NCI-H345 (cell line): ENCODE measurements around the gene P4HA2.
"Not testable (repeated sequence)": the region's sequence is repeated elsewhere in the genome, so short reads cannot be mapped to it uniquely, and the experiment has no call there.

Source experiments
- DNase-seq: peaks from one replicate; lab custom pipeline; 2025; lab: John Stamatoyannopoulos, UW

Gene P4HA2

DNA sequence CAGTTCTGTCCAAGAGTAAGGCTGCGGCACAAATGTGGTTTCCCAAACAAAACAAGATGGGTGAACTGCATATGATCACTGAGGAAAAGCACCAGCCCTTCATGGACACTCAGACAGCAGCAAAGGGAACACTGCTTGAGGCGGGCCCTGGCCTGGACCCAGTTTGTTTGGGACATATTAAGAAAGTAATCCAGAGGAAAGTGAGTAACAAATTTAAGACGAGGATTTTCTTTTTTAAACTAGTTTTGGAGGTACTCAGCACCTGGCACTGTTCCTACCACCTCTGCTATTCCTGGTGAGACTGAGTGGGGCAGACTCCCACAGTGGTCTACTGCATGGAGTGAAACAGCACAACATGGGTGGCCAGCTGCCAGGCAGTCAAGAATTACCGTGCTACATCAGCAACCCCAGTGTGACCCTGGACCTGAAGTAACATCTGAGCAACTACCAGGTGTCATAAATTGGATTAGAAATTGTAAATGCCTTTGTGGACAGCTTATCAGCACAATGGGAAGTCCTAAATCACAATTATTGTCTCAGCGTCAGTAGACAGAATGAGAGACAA is 28.5 kb downstream of the P4HA2 start:
- DNase-seq, result no peak

- no peak for DNase-seq
Observed at GRCh38 chr5:132198571-132198970, 29.1 kb downstream of the P4HA2 start.

DNA sequence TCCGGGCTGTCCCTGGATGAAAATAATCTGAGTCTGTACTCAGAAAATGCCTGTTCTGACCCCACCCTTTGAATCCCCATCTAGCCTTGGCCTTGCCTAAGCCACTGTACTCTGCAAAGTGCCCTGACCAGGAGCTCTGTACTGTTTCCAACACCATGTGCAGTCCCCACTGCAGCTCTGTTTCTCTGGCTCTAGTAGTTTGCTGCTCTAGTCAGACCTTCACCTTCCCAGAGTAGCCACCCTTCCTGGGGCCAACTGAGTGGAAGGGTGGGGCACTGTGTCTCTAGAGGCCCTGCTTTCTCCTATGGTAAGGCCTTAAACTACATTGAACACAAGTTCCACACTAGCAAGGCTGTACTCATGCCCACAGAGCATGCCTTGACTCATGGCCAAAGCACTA is 31.9 kb downstream of the P4HA2 start:
- no peak for DNase-seq

DNA sequence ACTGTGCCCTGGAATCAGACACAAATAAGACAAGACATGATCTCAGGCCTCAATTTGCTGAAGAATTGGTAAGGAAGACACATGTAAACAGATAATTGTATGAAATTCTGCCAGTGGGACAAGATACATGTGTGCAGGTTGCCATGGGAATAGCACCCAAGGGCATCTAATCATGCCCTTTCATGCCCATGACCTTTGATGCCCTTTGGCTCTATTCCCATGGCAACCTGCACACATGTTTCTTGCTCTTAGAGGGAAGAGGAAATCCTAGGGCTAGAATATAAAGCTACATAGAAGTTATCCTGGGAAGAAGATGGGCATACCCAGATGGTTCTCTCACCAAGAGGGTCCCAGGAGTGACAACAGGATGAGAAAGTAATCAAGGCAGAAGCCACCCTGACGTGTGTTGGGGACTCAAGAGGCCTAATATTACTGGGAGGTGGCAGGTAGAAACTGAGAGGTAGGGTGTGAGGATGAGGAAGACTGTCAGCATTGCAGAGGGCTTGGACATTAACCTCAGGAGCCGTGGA is 34.4 kb downstream of the P4HA2 start:
- DNase-seq, result no peak

DNA sequence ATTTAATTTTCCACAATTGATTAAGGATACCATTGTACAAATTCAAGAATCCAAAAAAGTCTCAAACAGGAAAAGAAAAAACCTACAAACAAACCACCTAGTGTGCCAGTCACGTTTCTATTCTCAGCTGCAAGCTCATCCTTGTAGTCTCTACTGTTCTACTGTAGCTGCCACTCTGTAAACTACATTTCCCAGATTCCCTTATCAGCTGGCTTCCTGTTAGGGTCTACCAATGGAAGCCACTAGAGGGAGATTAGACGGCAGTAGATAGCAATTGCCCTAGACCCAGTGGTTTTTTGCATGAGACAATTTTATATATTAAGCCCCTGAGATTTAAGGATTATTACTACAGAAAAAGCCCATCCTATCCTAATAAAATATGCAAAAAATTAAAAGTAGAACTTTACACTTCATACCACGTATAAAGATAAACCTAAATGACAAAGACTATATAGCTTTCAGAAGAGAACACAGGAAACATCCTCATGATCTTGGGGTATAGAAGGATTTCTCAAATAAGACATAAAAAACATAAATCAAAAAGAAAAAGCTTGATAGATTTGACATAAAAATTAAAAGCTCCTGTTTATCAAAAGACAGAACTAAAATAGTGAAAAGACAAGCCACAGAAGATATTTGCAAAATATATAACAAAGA is 37.4 kb downstream of the P4HA2 start:
- DNase-seq, result peak; percentile 65

- no peak for DNase-seq
Observed at GRCh38 chr5:132184588-132184987, 43.1 kb downstream of the P4HA2 start.

DNA sequence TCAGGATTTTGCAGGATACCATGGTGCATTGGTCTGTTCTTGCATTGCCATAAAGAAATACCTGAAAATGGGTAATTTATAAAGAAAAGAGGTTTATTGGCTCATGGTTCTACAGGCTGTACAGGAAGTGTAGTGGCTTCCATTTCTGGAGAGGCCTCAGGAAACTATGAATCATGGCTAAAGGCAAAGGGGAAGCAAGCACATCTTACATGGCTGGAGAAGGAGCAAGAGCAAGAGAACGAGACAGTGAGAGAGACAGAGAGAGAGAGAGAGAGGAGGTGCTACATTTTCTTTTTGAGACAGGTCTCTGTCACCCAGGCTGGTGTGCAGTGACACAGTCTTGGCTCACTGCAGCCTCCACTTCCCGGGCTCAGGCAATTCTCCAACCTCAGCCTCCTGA is 43.9 kb downstream of the P4HA2 start:
- no peak for DNase-seq

GRCh38 chr5:132182359-132183040 is 45.2 kb downstream of the P4HA2 start:
- no peak for DNase-seq

GRCh38 chr5:132181011-132181629 is 46.5 kb downstream of the P4HA2 start:
- no peak for DNase-seq

DNA sequence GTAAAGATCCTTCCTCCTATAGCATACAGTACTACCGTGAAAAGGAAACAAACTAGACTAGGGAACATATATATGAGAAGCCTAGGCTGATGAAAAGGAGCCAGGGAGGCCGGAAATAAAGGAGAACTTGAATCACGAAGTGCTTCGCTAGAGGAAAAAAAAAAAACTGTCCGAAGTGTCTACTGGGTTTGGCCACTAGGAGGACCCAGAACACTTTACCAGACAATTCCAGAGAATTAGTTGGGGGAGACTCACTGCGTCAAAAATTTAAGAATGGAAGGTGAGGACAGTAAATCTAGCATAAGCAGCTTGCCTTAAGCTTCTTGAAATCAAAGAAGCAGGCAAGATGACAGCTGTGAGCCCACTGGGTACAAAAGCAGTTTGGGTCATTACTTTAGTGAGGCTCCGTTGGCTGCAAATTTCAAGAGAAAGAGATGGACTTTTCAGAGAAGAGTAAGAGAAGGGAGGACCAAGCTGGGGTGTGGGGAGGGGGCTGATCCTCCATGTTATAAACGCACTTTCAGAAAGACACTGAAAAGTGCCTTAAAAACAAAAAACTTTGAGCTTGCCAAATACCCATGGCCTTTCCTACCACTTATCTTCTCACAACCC is 47.4 kb downstream of the P4HA2 start:
- no peak for DNase-seq

GRCh38 chr5:132179405-132179804 is 48.2 kb downstream of the P4HA2 start:
- DNase-seq, result no peak

GRCh38 chr5:132177691-132178149 is 49.9 kb downstream of the P4HA2 start:
- DNase-seq, result no peak

GRCh38 chr5:132176987-132177386 is 50.7 kb downstream of the P4HA2 start:
- DNase-seq, result no peak

GRCh38 chr5:132176521-132176945 is 51.1 kb downstream of the P4HA2 start:
- no peak for DNase-seq

DNA sequence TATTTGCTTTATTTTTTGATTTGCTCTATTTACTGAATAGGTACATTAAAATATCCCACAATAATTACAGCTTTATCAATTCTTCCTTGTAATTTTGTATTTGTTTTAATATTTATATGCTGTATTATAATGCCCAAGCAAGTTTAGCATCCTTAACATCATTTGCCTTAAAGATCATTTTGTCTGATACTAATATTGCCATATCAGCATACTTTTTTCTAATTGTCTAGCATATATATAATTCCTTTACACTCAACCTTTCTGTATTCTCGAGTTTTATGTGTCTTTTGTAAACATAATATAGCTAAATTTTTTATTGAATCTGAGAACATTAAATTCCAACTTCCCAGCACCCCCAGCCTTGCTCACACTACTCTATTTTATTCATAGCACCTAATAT is 64.7 kb downstream of the P4HA2 start:
- no peak for DNase-seq

DNA sequence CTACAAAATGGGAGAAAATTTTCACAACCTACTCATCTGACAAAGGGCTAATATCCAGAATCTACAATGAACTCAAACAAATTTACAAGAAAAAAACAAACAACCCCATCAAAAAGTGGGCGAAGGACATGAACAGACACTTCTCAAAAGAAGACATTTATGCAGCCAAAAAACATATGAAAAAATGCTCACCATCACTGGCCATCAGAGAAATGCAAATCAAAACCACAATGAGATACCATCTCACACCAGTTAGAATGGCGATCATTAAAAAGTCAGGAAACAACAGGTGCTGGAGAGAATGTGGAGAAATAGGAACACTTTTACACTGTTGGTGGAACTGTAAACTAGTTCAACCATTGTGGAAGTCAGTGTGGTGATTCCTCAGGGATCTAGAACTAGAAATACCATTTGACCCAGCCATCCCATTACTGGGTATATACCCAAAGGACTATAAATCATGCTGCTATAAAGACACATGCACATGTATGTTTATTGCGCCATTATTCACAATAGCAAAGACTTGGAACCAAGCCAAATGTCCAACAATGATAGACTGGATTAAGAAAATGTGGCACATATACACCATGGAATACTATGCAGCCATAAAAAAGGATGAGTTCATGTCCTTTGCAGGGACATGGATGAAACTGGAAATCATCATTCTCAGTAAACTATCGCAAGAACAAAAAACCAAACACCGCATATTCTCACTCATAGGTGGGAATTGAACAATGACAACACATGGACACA is 65.9 kb downstream of the P4HA2 start:
- not testable (repeated sequence) for DNase-seq

GRCh38 chr5:132156413-132156812 is 71.2 kb downstream of the P4HA2 start:
- no peak for DNase-seq

- DNase-seq, result no peak
Observed at GRCh38 chr5:132150565-132150964, 77.1 kb downstream of the P4HA2 start.

DNA sequence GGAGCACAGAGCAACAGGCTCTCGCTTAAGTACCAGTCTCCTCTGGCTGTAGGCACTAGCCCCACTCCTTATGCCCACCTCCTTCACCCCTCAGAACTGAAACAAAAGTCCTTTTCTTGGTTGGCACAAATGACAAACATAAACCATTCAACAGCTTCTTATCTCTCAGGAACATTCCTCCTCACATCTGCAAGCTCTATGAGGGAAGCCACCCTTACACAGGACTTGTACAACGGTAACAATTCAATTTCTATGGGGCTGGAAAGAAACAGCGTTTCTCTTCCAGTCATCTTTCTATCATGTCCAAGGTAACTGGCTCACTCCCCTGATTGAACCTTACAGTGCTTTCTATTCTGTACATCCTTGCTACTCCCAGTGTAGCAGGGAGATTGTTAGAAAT is 80.0 kb downstream of the P4HA2 start:
- DNase-seq, result no peak

- not testable (repeated sequence) for DNase-seq
Observed at GRCh38 chr5:132145326-132145725, 82.3 kb downstream of the P4HA2 start.

DNA sequence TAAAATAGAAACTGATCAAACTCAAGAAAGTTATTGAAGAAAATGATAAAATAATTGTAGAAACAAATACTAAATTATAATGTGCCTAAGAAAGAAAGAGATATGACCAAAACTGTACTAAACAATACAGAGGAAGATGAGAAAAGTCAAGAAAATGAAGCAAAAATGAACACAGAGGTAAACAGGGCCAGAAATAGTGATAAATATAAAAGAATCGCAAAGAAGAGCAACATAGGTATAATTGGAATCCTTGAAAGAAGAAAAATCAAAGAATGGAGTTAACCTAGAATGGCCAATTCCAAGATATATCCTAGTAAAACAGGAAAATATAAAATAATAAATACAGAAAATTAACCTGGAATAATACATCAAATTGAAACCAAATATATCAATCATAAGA is 84.5 kb downstream of the P4HA2 start:
- DNase-seq, result no peak

DNA sequence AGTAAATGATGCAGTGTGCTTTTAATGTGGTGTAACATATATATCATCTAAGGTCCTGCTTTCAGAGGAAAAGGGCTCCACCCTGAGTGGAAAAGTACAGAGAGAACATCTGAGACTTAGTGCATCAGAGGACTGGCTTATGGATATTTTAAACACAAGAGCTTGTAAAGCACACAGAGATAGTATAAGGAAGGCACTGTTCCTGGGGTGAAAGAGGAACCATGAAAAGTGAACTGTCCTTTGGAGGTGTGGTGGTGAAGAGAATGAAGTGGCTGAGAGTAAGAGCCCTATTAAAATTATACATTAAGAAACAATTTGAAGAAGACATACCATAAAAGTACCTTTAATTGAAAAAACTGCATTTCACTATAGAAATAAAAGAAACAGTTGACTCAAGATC is 85.2 kb downstream of the P4HA2 start:
- DNase-seq, result no peak
